ENCODE results near the gene MRPS18B.
"Not testable (repeated sequence)": the region's sequence is repeated elsewhere in the genome, so short reads cannot be mapped to it uniquely, and the experiment has no call there.

MRPS18B gene

DNA sequence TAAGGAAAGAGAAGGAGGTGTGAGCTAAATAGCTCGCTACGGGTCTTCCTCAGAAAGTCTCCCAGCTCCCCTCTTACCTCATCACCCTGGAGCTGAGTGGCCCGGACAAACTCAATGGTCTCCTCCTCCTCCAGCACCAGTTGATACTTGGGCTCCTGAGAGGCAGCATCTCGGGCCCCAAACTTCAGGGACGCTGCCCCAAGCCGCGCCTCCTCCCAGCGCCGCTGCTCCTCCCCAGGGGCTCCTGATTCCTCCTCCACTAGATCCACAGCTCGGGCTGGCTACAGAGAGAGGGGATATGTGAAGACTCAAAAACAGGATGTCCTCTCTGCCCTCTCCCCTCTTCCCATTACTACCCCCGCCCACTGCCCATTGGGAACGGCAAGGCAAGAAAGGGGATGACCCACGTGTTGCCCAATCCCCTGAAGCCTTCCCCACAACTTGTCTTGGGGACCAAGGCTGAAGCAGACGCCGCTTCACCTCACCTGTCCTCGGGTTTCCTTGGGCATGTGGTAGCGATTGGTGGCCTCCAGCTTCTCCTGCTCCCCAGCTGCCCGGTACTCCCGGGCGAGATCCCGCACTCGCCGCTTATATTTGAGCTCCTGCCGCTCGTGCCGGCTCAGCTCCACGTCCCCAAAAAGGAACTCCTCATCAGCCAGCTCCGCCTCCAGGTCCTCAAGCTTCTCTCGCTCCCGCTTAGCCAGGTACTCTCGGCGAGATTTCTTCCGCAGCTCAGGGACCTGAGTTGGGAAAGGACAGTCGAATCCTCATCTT lies 47.5 kb downstream of the MRPS18B start:
- Histone ChIP-seq H3K4me1 (ENCODE audit: control insufficient read depth, insufficient read depth, low read length, poor library complexity, severe bottlenecking) (no peaks in the 10 kb centered on the region), H3K4me3 (ENCODE audit: extremely low read depth, insufficient read depth, low read length, poor library complexity, severe bottlenecking) (no peak overlapping the region), H3K27ac (ENCODE audit: low read depth, low read length, severe bottlenecking) (no peak overlapping the region), H3K36me3 (ENCODE audit: control insufficient read depth, insufficient read depth, low read length) (peaks cover 84% of the 10 kb centered on the region), H3K9me3 (ENCODE audit: control insufficient read depth, low read length) (no peaks in the 10 kb centered on the region)
- WGBS, 2 experiments (ENCODE audit: insufficient coverage in 2 of 2): 92 to 93% methylated on average over 18 to 32 of the region's 34 CpGs

DNA sequence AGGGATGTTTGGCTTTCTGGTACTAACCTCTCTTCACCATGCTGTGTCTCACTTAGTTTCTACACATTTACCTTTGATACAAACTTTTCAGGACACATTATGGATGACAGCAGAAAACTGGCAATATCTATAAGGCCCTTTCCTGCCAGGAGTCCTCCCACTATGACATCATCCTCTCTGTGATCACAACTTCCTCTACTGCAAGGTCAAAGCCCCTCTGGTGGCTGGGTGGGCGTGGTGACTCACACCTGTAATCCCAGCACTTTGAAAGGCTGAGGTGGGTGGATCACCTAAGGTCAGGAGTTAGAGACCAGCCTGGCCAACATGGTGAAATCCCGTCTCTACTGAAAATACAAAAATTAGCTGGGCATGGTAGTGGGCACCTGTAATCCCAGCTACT lies 48.7 kb downstream of the MRPS18B start:
- not testable (repeated sequence) for H3K27ac ChIP-seq (ENCODE audit: low read depth, low read length, severe bottlenecking); H3K4me3 ChIP-seq (ENCODE audit: extremely low read depth, insufficient read depth, low read length, poor library complexity, severe bottlenecking); H3K4me1 ChIP-seq (ENCODE audit: control insufficient read depth, insufficient read depth, low read length, poor library complexity, severe bottlenecking); H3K9me3 ChIP-seq (ENCODE audit: control insufficient read depth, low read length)
- WGBS, 2 experiments (ENCODE audit: insufficient coverage in 2 of 2): 89 to 92% methylated on average over 1 to 2 of the region's 2 CpGs
- peaks cover 85% of the 10 kb centered on the region for H3K36me3 ChIP-seq (ENCODE audit: control insufficient read depth, insufficient read depth, low read length)

DNA sequence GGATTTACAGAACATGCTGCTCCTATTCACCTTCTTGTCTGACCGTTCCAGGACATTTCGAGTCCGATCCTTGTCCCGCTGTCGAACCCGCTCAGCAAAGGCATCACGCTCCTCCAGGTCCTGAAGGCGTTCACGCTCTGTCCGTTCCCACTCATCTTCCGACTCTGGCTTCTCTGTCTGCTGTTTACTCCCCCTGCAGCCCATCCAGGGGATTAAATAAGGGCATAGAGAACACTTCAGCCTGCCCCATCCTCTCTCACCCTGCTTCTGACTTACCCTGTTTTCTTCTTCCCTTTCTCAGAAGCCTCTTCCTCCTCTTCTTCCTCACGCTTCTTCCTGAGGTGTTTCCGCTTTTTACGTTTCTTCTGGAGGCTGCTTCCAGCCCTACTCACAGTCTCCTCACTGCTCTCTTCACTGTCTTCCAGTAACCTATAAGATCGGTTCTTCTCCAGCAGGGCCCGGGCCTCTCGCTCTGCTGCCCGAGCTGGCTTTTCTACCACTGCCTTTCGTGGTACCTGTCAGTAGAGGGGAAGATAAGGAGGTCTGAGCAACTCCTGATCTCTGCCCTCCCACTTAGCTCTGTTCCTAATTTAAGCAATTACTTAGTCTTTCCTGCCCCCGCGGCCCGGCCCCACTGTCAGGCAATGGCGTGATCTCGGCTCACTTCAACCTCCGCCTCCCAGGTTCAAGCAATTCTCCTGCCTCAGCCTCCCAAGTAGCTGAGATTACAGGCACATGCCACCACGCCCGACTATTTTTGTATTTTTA lies 53.3 kb downstream of the MRPS18B start:
- H3K9me3 ChIP-seq (ENCODE audit: control insufficient read depth, low read length): no peaks in the 10 kb centered on the region
- 92 to 95% methylated on average over 20 to 21 of the region's 27 CpGs for WGBS, 2 experiments (ENCODE audit: insufficient coverage in 2 of 2)

DNA sequence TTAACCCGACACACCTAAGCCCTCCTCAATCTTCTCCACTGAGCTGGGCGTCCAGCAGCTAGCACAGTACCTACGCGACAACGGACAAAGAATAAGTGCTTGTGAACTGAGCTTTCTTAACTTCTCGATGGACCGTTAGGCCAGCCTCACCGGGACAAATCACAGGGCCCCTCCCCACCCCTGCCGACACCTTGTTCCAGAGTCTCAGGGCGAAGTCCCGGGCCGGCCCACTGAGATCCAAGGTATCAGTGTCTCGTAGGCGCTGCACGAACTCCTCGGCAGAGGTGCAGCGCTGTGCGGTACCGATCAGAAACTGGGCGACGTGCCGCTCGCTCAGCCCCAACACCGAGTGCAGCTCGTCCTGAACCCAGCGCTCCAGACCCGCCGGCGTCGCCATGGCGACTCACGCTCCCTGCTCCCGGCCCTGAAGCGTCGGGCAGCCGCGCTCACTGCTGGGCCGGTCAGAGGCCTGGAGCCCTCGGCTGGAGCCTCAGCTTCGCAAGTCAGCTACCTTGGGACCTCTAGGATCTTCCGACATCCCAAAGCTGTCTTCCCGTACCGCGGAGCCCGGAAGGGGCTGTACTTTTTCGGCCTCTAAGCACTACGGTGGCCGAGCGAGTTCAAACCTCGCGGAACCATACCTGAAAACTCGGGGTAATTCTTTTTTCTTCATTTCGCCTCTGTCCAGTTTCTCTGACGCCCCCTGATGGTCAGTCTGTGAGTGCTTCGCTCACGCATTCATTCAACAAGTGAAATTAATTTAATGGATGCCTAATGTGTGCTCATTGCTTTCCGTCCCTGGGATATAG lies 55.0 kb downstream of the MRPS18B start, which contains the start of gene DHX16:
TSS of gene DHX16 (minus strand) at position 562 of the 809 bp plus-strand sequence. CDS start at position 397, 165 bp downstream.
- H3K9me3 ChIP-seq (ENCODE audit: control insufficient read depth, low read length): no peaks in the 10 kb centered on the region
- peaks cover 9% of the 10 kb centered on the region for H3K4me1 ChIP-seq (ENCODE audit: control insufficient read depth, insufficient read depth, low read length, poor library complexity, severe bottlenecking)
- 0% methylated on average over 51 to 52 of the region's 57 CpGs for WGBS, 2 experiments (ENCODE audit: insufficient coverage in 2 of 2)
- peak within 1 kb of the TSS; percentile 93 for H3K4me3 ChIP-seq (ENCODE audit: extremely low read depth, insufficient read depth, low read length, poor library complexity, severe bottlenecking)
- peak within 1 kb of the TSS; percentile 57 for H3K27ac ChIP-seq (ENCODE audit: low read depth, low read length, severe bottlenecking)
- peaks cover 47% of the 10 kb centered on the region for H3K36me3 ChIP-seq (ENCODE audit: control insufficient read depth, insufficient read depth, low read length)

More for the DNA sequence above, 53.3 kb downstream of the MRPS18B start:
- peaks cover 47% of the 10 kb centered on the region for H3K36me3 ChIP-seq (ENCODE audit: control insufficient read depth, insufficient read depth, low read length)
- peaks cover 9% of the 10 kb centered on the region for H3K4me1 ChIP-seq (ENCODE audit: control insufficient read depth, insufficient read depth, low read length, poor library complexity, severe bottlenecking)
- no peak overlapping the region for H3K27ac ChIP-seq (ENCODE audit: low read depth, low read length, severe bottlenecking)
- no peak overlapping the region for H3K4me3 ChIP-seq (ENCODE audit: extremely low read depth, insufficient read depth, low read length, poor library complexity, severe bottlenecking)

Data from mesodermal cell (in vitro differentiated cells).